ENCODE results near the gene EXOSC3.
A peak's percentile ranks its signal among the peaks of the same experiment; 100 is the strongest.
"Not testable (repeated sequence)": the region's sequence is repeated elsewhere in the genome, so short reads cannot be mapped to it uniquely, and the experiment has no call there.

Gene EXOSC3

DNA sequence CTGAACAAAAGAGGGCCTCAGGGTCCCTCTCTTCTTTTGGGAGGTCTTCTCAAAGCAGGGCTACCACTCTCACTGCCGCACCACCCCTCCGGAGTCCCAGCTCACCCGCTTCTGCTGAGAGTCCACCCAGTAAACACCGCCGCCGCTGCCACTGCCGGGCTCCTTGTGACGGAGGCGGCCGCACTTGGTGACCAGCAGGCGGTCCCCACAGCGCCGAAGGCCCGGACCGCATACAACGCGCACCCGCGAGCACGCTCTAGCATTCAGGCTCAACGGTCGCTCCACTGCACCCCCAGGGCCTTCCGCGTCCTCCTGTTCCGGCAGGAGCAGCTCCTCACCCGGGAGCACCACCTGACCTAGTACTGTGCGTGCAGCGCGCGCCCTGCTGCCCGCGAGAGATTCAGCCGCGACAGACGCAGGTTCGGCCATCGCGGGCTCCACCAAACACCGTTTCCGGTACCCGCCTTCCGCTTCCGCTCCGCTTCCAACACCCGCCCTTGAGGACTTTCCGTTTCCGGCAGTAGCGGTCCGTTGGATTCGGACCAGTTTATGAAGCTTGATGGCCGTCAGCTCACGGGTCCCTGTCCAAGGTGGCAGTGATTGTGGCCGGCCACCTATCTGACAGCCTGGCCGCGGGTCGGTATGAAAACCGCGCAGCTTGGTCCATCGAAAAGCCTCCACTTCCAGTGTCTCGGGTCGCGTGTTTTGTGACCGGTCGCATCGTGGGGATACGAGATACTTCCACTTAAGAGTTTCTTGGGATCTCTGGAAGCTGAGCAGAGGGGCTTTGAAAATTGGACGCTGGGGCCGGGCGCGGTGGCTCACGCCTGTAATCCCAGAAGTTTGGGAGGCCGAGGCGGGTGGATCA is at the start of gene EXOSC3:
Gene EXOSC3 (minus strand): TSS at position 449 of the 868 bp plus-strand sequence. CDS start 20 bp downstream, at position 429.
- DNase-seq (ENCODE audit: low spot score), result peak; percentile 84

GRCh38 chr9:37827483-37828165 is 42.8 kb upstream of the EXOSC3 start:
- no peak for DNase-seq (ENCODE audit: low spot score)

DNA sequence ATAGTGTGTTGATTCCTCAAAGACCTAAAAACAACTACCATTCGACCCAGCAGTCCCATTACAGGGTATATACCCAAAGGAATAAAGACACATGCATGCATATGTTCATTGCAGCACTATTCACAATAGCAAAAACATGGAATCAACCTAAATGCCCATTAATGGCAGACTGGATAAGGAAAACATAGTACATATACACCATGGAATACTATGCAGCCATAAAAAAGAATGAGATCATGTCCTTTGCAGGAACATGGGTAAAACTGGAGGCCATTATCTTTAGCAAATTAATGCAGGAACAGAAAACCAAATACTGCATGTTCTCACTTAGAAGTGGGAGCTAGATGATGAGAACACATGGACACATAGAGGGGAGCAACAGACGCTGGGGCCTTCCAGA is 40.3 kb upstream of the EXOSC3 start:
- not testable (repeated sequence) for DNase-seq (ENCODE audit: low spot score)

DNA sequence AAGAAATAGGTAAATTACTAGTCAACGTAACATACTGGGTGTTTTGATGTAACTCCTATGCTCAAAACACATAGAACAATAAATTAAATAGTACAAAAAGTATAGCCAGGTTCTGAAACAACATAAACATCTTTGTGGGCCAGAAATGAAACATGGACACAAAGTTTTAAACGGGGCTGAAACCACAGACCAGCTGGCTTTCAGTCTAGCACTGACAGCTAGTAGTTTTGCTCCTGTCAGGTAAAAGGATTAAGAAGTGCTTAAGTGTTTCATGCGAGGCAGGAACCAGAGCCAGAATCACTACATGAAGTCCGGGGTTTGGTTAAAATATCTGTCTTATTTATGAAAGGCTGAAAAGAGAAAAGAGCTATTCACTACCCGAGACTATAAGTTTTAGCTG is 35.3 kb upstream of the EXOSC3 start:
- DNase-seq (ENCODE audit: low spot score), result no peak

DNA sequence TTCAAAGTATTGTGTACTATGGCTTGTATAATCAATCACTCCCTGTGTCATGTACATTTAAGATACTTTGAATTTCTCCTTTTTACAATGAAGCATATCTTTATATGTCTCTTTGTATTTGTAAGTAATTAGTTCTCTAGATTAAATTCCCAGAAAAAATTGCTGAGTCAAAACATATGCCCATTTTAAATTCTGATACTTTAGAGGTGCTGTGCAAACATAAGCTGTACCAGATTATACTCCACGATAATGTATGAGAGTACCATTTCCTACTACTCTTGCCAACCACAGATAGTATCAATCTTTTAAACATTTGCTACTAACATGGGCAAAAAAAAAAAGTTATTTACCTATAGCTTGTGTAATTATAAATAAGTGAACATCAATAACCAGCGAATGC is 34.0 kb upstream of the EXOSC3 start:
- no peak for DNase-seq (ENCODE audit: low spot score)

DNA sequence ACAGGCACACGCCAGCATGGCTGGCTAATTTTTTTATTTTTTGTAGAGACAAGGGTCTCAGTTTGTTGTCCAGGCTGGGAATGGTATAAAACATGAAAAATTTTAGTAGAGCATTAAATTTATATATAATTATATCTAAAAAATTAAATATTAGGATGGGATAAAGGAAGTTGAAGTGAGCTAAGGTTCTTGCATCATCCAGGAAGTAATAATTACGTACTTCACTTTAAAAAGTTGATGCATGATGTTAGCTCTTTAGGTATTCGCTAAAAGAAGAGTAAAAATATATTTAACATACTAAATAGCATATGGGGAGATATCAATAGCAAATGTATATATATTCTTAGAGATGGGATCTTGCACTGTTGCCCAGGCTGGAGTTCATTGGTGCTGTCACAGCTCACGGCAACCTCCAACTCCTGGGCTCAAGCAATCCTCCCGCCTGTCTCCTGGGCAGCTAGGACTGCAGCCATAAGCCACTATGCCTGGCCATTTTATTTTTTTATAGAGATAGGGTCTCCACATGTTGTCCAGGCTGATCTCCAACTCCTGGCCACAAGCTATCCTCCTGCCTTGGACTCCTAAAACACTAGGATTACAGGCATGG is 28.0 kb upstream of the EXOSC3 start:
- DNase-seq (ENCODE audit: low spot score), result no peak

- DNase-seq (ENCODE audit: low spot score), result no peak
These were observed 27.1 kb upstream of the EXOSC3 start for GRCh38 chr9:37811906-37812476.

GRCh38 chr9:37809676-37810075 is 24.8 kb upstream of the EXOSC3 start:
- not testable (repeated sequence) for DNase-seq (ENCODE audit: low spot score)

DNA sequence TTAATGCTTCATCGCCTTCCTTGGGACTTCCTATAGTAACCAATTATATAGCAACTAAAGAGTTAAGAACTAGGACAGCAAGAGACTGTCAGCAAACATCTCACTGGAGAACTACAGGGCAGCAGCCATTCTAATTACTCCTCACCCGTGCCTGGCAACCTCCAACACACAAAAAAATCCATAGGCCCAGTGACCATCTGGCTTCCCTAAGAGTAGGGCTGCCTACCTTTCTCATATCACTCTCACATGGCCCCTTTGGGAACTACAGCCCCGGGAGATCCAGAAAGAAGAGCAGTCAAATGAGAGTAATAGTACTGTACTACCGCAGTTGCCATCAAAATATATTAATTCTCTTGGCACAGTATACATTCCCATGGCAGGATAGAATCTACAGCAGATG is 21.4 kb upstream of the EXOSC3 start:
- DNase-seq (ENCODE audit: low spot score), result no peak

GRCh38 chr9:37801959-37802711 is 17.3 kb upstream of the EXOSC3 start:
- no peak for DNase-seq (ENCODE audit: low spot score)

DNA sequence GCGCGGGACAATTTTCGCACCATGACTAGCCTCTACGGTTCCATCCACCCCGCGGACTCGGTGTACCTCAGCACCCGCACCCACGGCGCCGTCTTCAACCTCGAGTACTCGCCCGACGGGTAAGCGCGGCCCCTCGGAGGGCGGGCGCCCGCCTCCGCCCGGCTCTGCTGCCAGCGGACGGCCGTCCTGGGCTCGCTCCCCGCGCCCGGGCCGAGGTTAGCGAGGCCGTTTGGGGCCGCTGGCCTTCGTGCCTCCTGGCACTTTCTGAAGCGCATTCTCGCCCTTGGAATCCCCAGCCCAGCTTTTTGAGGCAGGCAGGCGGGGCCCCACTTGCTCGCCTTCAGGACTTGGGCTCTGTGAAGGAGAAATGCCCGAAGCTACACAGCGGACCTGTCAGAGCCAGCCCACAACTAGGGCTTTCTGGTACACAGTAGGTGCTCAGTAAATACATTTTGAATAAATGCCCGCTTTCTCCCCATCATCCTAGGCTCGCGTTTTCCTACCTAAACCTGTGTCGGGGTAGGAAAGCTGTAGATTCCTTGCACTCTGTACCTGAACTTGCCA is 16.5 kb upstream of the EXOSC3 start:
- no peak for DNase-seq (ENCODE audit: low spot score)

- DNase-seq (ENCODE audit: low spot score), result peak; percentile 89
These were observed 15.9 kb upstream of the EXOSC3 start, which contains the start of gene DCAF10 for GRCh38 chr9:37800631-37801286. Gene DCAF10, plus strand, starts transcription at chr9:37800797. Its CDS starts 70 bp downstream, at chr9:37800867.

GRCh38 chr9:37798677-37799076 is 13.8 kb upstream of the EXOSC3 start:
- DNase-seq (ENCODE audit: low spot score), result no peak

GRCh38 chr9:37796232-37796631 is 11.4 kb upstream of the EXOSC3 start:
- no peak for DNase-seq (ENCODE audit: low spot score)

DNA sequence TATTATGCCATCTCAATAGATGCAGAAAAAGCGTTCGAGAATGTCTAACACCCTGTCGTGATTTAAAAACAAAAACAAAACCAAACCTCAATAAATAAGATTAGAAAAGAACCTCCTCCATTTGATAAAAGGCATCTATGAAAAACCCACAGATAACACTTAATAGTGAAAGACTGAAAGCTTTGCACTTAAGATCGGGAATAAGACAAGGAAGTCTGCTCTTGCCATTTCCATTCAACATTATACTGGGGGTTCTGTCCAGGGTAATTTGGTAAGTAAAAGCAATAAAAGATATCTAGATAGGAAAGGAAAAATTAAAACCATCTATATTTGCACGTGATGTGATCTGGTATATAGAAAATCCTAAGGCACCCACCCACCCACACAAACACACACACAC is 7.3 kb upstream of the EXOSC3 start:
- no peak for DNase-seq (ENCODE audit: low spot score)

GRCh38 chr9:37790096-37790495 is 5.2 kb upstream of the EXOSC3 start:
- no peak for DNase-seq (ENCODE audit: low spot score)

DNA sequence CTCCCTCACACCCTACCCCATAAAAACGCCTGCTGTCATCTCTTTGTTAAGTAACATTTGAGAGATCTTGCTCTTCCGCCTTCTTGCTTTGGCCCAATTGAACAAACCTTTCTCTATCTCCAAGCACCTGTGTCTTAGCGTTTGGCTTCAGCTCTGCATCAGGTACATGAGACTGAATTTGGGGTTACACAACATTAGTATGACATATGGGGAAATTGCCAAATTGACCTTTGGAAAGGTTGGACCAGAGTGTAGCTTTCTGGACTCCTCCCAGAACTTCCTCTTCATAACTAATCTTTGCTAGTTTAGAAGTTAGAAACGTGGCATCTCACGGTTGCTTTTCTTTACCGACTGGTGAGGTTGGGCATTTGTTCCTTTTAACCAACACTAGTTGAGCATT is 3.5 kb upstream of the EXOSC3 start:
- no peak for DNase-seq (ENCODE audit: low spot score)

- no peak for DNase-seq (ENCODE audit: low spot score)
These were observed 2.2 kb upstream of the EXOSC3 start for GRCh38 chr9:37787059-37787458.

DNA sequence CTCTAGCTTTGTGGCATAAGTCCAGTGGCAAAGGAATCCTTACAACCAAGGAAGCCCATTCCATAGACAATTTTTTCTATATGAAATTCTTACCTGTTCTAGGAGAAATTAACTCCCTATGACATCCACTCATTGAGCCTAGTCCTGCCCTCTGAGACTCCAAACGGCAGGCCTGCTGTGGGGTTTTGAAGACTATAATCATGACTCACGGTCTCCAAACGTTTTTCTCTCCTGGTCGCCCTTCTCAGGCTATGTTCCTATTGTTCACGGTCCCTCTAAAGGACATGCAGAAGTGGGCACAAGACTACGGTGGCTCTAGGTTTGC is 611 bp downstream of the EXOSC3 start:
- no peak for DNase-seq (ENCODE audit: low spot score)

- no peak for DNase-seq (ENCODE audit: low spot score)
These were observed 6.3 kb downstream of the EXOSC3 start for GRCh38 chr9:37778534-37778933.

DNA sequence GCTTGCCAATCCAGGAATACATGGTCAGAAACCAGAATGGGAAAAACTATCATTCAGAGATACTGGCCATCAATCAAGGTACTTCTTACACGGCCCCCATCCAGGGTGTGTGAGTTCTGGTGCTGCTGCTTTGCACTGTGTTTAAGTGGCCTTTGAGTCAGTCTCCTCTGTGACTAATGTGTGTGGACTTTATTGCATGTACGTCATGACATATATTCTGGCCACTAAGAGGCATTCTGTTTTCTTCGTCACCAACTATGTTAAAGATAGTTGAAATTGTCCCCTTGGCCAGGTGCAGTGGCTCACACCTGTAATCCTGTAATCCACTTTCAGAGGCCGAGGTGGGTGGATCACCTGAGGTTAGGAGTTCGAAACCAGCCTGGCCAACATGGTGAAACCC is 8.5 kb downstream of the EXOSC3 start:
- DNase-seq (ENCODE audit: low spot score), result no peak

Measured in CD4-positive, alpha-beta T cell treated with Interleukin-15 for 4 hours (primary cell).